Activated T-helper 1 cell treated with Interleukin-2 at 50 U/mL for 16 hours (primary cell): ENCODE measurements around the gene FYCO1.

Experiments used
- DNase-seq: peaks from one replicate; pipeline ENCODE4 v3.0.0-alpha.2; 2020; ENCODE audit warnings: low read depth

FYCO1 gene

DNA sequence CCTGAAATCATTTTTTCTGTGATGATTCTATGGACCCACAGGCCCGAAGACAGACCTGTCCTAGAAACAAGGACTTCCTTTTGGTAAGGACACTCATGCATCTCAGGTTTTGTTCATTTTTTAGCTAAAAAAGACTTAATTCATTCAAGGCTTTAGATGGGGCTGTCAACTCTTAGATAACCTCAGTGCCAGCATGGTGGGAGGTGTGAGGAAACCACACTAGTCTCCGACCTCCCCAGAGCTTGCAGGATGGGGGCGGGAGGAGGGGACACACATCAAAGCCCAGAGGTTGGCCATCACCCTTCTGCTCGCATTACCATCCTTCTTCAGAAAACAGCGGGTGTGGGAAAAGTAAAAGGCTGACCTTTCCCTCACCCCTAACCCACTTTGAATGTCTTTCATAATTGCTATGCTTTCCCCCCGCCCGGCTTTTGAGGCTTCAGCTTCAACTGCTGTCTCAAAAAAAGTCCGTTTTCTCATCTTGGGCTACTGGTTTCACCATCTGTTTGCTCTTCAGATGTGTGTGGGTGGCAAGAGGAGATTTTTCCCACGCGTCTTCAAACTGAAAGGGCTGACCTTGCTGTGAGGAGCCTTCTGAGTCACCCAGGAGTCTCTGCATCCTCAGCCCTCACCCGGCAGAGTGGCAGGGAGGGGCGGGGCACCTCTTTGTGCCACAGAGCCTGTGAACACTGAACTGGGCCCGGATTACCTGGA, 79.9 kb downstream of the FYCO1 start:
- peak; percentile 63 for DNase-seq

DNA sequence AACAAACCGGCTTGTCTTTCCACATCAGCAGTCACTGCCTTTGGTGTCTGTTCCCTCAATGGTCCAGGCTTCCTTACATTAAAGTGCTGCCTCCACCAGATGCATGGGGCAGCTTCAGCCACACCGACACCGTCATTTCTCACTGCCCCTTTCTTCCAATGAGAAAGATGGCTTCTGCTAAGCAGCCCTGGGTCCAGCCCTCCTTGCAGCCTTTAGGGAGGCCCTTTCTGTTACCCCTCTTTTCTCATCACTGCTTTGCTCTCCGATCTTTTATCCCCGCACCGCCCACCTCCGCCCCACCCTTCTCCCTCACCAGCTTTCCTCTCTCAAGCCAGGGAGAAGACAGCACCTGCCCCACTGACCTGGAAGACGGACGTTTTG, 80.6 kb downstream of the FYCO1 start:
- DNase-seq: no peak

GRCh38 chr3:45914362-45915058, 81.1 kb downstream of the FYCO1 start:
- no peak for DNase-seq

GRCh38 chr3:45912435-45912834, 83.2 kb downstream of the FYCO1 start:
- no peak for DNase-seq

DNA sequence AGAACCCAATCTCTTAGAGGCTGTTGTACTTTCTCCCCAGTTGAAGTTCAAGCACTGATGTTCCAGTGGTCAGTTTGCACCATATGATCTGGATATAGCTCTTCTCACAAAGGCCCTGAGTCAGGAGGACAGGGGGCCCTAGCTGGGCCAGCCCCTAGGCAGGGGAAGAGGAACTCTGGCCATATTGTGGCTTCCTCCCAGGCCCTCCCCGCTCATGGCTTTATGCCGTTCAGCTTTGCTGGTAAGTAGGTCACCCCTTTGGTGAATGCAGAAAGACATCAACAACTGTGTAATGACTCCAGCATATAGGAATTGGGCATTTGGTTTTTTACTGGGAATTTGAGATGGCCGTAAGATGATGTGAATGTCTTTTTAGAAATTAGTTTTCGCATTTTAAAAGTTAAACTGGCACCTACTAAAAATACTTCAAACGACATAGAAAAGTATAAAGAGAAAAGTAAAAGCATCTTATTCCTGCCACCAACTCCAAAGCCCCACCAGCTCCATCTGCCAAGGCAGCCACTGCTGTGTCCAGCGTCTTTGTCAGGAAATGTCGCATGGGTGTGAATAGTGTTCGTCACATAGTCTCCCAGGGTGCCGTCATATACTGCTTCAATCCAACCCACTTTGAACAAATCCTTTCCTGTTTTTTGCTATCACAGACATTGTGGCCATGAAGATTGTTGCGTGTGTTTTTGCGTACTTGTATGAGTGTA, 84.0 kb downstream of the FYCO1 start:
- DNase-seq: no peak

GRCh38 chr3:45910892-45911291, 84.7 kb downstream of the FYCO1 start:
- DNase-seq: no peak

GRCh38 chr3:45909542-45909941, 86.1 kb downstream of the FYCO1 start:
- no peak for DNase-seq

- no peak for DNase-seq
These were observed 86.9 kb downstream of the FYCO1 start for GRCh38 chr3:45908761-45909160.

DNA sequence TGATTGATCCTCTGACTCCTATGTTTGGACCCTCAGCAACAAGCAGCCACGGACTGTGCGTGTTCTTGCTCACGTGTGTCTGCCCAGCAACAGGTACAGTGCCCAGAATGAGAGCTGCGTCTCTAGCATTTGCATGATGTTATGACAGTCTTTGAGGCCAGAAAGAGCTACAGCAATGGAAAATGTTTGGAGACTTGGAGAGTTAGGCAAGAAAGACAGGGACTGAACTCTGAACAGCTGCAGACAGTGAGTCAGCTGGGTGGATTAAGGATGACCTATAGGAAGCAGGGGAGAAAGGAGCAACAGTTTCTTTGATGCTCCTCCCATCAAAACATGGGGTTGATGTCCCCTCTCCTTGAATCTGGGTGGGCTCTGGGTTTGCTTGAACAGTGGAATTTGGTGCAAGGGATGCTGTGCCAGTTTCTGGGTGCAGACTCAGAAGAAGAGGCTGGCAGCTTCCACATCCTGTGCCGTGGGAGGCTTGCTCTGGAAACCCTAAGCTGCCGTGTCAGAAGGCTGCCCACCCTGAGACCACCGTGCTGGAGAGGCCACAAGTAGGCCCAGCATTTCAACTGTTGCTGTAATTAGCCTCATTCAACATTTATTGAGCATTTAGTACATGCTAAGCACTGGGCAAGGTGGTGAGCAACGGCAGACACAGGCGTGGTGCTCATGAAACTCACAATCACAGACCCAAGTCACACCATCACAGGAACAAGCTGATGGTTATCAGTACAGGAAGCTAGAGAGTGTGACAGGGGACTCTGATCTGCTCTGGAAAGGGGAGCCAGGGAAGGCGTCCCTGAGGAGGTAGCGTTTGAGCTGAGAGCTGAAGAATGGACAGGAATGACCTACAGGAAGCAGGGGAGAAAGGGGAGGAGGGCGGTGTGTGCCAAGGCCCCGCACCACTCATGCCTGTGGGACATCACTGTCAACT, 87.6 kb downstream of the FYCO1 start:
- peak; percentile 6 for DNase-seq

DNA sequence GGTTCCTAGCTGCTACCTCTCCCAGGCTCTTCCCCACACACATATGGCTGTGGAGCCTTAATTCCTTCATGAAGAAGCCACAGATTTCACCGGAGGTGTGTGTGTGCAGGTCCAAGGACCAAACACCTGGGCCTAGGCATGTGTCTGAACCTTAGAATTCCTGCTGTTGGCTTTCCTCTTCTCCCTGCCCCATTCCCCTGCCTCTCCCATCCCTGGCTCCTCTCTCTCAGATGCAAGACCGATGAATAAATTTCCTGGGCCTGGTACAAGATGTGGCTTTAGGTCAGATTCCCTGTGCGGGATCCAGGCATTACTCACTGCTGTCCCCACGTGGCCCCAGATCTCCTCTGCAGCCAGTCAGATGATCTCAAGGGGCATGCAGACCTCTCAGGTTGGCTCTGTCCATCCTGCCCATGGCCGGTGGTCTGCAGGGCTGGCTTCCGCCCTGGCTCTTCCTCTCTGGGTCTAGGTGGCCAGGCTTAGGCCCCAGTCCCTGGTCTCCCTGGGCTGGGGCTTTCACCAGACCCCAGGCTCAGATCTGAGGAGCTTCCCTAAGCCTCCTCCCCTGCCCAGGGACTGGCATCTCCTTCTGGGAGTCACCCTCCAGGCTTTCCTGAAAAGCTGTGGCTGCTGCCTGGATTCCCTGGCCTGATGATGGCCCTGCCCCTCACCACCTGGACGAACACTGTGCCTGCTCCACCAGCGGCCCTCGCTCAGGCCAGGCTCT, 88.8 kb downstream of the FYCO1 start:
- no peak for DNase-seq

GRCh38 chr3:45905755-45906154, 89.9 kb downstream of the FYCO1 start:
- DNase-seq: no peak

- no peak for DNase-seq
These were observed 90.7 kb downstream of the FYCO1 start for GRCh38 chr3:45904931-45905330.

GRCh38 chr3:45896956-45897355, 98.7 kb downstream of the FYCO1 start:
- DNase-seq: no peak

- DNase-seq: no peak
These were observed 99.7 kb downstream of the FYCO1 start for GRCh38 chr3:45895686-45896468.

DNA sequence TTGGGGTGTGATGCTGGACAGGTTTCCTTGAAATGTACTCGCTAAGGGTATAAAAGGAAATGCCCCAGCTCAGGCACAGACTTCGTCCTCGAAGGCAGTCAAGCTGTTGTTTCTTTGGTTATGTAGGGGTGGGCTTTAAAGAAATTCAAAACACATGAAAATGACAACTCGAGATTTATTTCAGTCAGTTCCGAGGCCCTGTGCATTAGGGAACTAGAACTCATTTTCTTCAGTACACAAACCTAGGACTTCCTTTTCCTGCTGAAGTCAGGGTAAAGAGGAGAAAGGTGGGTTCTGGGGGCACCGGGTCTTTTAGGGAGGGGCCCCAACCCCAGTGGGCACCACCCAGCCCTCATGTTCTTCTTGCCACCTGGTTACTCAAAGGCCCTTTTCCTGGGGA, 101.6 kb downstream of the FYCO1 start:
- DNase-seq: no peak

GRCh38 chr3:45892161-45892560, 103.5 kb downstream of the FYCO1 start:
- no peak for DNase-seq

DNA sequence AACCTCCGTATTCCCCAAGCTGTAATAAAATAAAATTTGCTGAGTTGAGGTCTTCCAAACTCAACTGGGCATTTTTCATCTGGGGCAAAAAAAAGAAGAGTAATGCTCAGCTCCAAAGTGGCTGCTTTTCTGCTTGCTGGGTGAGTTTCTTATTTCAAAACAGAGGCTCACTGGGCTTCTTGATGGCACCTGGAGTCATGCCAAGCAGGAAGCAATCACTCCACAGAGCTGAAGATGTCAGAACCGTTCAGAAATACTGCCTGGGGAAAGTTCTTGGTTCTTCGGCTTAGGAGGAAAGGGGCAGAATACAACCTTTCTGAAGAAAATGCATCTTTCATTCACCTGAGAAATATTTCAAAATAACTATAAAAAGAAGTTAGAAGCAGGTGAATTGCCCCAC, 105.2 kb downstream of the FYCO1 start:
- no peak for DNase-seq

GRCh38 chr3:45889337-45889736, 106.3 kb downstream of the FYCO1 start:
- no peak for DNase-seq

GRCh38 chr3:45887759-45888511, 107.7 kb downstream of the FYCO1 start:
- DNase-seq: no peak

- DNase-seq: no peak
These were observed 108.3 kb downstream of the FYCO1 start for GRCh38 chr3:45887285-45887684.
